ENCODE data around the gene CBX1. TPM values are rescaled to one million over a fixed set of nuclear protein-coding genes. Genes with fewer than 3 reads are reported as not detected.

CBX1 gene
- total and polyA plus RNA-seq, 2 of the 13 experiments (the other 11 are each of a cell fraction or from before 2014, with no cell fraction given), result 17.8 to 108 TPM

DNA sequence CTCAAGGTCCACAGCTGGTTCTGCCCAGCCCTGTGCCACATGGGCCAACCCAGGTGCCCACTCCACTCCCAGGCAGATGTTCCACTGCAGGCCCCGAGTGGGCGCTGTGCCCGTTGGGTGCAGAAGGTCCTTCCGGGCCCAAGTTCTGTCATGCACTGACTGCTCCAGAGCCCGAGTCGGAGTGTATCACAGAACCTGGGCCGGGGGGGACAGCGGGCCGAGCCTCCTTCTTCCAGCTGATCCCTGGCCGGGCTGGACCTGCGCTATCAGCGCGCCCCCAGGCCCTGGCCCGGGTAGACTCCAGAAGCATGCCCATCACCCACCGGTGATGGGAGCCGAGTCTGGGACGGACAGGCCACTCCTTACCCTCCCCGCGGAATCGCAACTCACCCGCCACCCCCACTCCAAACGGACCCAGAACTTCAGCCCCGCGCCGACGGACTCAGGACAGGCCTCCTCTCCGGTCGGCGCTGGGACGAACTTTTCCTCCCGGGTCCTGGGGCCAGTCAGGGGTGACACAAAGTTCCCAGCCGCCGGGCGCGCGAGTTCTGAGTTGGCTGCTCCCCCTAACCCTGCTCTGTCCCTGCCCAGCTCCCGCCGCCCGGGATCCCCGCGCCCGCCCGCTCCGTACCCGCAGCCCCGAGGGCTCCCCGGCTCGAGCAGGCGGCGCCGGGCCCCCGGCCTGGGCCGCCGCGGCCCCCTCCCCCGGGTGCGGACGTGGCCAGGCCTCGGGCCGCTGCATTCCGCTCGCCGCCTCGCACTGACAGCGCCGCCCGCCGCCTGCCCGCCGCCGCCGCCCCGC, 64.0 kb downstream of the CBX1 start, which contains the start of gene COPZ2 (continued):
- TF ChIP-seq, protein P1, sequence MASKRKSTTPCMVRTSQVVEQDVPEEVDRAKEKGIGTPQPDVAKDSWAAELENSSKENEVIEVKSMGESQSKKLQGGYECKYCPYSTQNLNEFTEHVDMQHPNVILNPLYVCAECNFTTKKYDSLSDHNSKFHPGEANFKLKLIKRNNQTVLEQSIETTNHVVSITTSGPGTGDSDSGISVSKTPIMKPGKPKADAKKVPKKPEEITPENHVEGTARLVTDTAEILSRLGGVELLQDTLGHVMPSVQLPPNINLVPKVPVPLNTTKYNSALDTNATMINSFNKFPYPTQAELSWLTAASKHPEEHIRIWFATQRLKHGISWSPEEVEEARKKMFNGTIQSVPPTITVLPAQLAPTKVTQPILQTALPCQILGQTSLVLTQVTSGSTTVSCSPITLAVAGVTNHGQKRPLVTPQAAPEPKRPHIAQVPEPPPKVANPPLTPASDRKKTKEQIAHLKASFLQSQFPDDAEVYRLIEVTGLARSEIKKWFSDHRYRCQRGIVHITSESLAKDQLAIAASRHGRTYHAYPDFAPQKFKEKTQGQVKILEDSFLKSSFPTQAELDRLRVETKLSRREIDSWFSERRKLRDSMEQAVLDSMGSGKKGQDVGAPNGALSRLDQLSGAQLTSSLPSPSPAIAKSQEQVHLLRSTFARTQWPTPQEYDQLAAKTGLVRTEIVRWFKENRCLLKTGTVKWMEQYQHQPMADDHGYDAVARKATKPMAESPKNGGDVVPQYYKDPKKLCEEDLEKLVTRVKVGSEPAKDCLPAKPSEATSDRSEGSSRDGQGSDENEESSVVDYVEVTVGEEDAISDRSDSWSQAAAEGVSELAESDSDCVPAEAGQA (IDR thresholded peaks at IDR 0.05; ENCODE audit: low read depth), result no peak
- TF ChIP-seq, protein P1 (CRISPR knock-in tag; IDR thresholded peaks at IDR 0.05; ENCODE audit: borderline replicate concordance), result no peak
- TF ChIP-seq SP2 (CRISPR knock-in tag; IDR thresholded peaks at IDR 0.05), result no peak
- TF ChIP-seq EED (CRISPR knock-in tag; IDR thresholded peaks at IDR 0.05), result no peak
- no peak for TF ChIP-seq SUZ12 (IDR thresholded peaks at IDR 0.05; ENCODE audit: low read depth, low read length)
- TF ChIP-seq, protein P2, sequence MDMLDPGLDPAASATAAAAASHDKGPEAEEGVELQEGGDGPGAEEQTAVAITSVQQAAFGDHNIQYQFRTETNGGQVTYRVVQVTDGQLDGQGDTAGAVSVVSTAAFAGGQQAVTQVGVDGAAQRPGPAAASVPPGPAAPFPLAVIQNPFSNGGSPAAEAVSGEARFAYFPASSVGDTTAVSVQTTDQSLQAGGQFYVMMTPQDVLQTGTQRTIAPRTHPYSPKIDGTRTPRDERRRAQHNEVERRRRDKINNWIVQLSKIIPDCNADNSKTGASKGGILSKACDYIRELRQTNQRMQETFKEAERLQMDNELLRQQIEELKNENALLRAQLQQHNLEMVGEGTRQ (IDR thresholded peaks at IDR 0.05; ENCODE audit: low read depth, low read length), result no peak
- TF ChIP-seq, protein P2 (CRISPR knock-in tag; IDR thresholded peaks at IDR 0.05; ENCODE audit: borderline replicate concordance), result no peak
- TF ChIP-seq, protein P3, sequence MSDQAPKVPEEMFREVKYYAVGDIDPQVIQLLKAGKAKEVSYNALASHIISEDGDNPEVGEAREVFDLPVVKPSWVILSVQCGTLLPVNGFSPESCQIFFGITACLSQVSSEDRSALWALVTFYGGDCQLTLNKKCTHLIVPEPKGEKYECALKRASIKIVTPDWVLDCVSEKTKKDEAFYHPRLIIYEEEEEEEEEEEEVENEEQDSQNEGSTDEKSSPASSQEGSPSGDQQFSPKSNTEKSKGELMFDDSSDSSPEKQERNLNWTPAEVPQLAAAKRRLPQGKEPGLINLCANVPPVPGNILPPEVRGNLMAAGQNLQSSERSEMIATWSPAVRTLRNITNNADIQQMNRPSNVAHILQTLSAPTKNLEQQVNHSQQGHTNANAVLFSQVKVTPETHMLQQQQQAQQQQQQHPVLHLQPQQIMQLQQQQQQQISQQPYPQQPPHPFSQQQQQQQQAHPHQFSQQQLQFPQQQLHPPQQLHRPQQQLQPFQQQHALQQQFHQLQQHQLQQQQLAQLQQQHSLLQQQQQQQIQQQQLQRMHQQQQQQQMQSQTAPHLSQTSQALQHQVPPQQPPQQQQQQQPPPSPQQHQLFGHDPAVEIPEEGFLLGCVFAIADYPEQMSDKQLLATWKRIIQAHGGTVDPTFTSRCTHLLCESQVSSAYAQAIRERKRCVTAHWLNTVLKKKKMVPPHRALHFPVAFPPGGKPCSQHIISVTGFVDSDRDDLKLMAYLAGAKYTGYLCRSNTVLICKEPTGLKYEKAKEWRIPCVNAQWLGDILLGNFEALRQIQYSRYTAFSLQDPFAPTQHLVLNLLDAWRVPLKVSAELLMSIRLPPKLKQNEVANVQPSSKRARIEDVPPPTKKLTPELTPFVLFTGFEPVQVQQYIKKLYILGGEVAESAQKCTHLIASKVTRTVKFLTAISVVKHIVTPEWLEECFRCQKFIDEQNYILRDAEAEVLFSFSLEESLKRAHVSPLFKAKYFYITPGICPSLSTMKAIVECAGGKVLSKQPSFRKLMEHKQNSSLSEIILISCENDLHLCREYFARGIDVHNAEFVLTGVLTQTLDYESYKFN (CRISPR knock-in tag; conservative IDR thresholded peaks at IDR 0.05), result 0 out of 2 replicates have a peak, but pooled peaks have one; percentile 13
- TF ChIP-seq ZNF331 (CRISPR knock-in tag; IDR thresholded peaks at IDR 0.05), result peak; percentile 29; the same call in 1 of the 2 replicates
- TF ChIP-seq ZFAT (CRISPR knock-in tag; conservative IDR thresholded peaks at IDR 0.05), result no peak
- TF ChIP-seq ATRX (CRISPR knock-in tag; IDR thresholded peaks at IDR 0.05; ENCODE audit: borderline replicate concordance), result no peak
- TF ChIP-seq MZF1 (CRISPR knock-in tag; IDR thresholded peaks at IDR 0.05; ENCODE audit: borderline replicate concordance), result no peak
- TF ChIP-seq ATAD3A (CRISPR knock-in tag; IDR thresholded peaks at IDR 0.05), result no peak
- TF ChIP-seq, protein P4, sequence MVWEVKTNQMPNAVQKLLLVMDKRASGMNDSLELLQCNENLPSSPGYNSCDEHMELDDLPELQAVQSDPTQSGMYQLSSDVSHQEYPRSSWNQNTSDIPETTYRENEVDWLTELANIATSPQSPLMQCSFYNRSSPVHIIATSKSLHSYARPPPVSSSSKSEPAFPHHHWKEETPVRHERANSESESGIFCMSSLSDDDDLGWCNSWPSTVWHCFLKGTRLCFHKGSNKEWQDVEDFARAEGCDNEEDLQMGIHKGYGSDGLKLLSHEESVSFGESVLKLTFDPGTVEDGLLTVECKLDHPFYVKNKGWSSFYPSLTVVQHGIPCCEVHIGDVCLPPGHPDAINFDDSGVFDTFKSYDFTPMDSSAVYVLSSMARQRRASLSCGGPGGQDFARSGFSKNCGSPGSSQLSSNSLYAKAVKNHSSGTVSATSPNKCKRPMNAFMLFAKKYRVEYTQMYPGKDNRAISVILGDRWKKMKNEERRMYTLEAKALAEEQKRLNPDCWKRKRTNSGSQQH (CRISPR knock-in tag; IDR thresholded peaks at IDR 0.05; ENCODE audit: low read depth), result no peak; the same call in 1 of the 2 replicates
